Chondrocyte (in vitro differentiated cells): ENCODE data around the gene COX7A2L. TPM values are rescaled to one million over a fixed set of nuclear protein-coding genes. Genes with fewer than 3 reads are reported as not detected.

ENCODE experiments used
- DNase-seq: peaks from one replicate; pipeline ENCODE4 v3.0.0; 2021; ENCODE audit warnings: mixed read lengths, low spot score
- H3K27ac Mint-ChIP-seq: one replicate; pipeline ENCODE4 v1.8.0; 2021; ENCODE audit warnings: mild to moderate bottlenecking, moderate library complexity, mixed read lengths; ENCODE audit not compliant: unreplicated experiment
- H3K27me3 Mint-ChIP-seq: 2 replicates; pipeline ENCODE4 v1.8.0; 2021; ENCODE audit warnings: low read depth, mixed read lengths
- H3K36me3 Mint-ChIP-seq: 2 replicates; pipeline ENCODE4 v1.8.0; 2021; ENCODE audit warnings: low read depth, mixed read lengths
- H3K4me1 Mint-ChIP-seq: 2 replicates; pipeline ENCODE4 v1.8.0; 2021; ENCODE audit warnings: low read depth, mild to moderate bottlenecking, mixed read lengths
- H3K4me3 Mint-ChIP-seq: one replicate; pipeline ENCODE4 v1.8.0; 2021; ENCODE audit warnings: mild to moderate bottlenecking, moderate library complexity, mixed read lengths; ENCODE audit not compliant: unreplicated experiment
- H3K9me3 Mint-ChIP-seq: 2 replicates; pipeline ENCODE4 v1.8.0; 2021; ENCODE audit warnings: low read depth, mixed read lengths
- CTCF ChIP-seq: fragments of 200-600 bp; sonication (generic); IDR thresholded peaks from 2 replicates; pipeline ENCODE4 v1.5.0; 2021; ENCODE audit warnings: antibody characterized with exemption, mild to moderate bottlenecking, moderate library complexity
- total RNA-seq: library from RNA; stranded (reverse); gene quantifications from 3 replicates; pipeline ENCODE4 v1.2.1, GENCODE V29; 2021

The COX7A2L gene
- total RNA-seq, 1 donor from 2014 or later = 105 TPM

GRCh38 chr2:42310007-42310515 is 51.0 kb downstream of the COX7A2L start:
- no peak overlapping the region for H3K4me3 Mint-ChIP-seq
- H3K27ac Mint-ChIP-seq = no peak overlapping the region
- no peaks in the 10 kb centered on the region for H3K27me3 Mint-ChIP-seq
- no peak for DNase-seq
- peaks cover 6% of the 10 kb centered on the region for H3K36me3 Mint-ChIP-seq
- peaks cover 7% of the 10 kb centered on the region for H3K4me1 Mint-ChIP-seq
- no peak for TF ChIP-seq CTCF
- H3K9me3 Mint-ChIP-seq = no peaks in the 10 kb centered on the region

GRCh38 chr2:42309366-42309765 is 51.7 kb downstream of the COX7A2L start:
- H3K27ac Mint-ChIP-seq = no peak overlapping the region
- DNase-seq = no peak
- H3K4me3 Mint-ChIP-seq = no peak overlapping the region
- H3K4me1 Mint-ChIP-seq = no peaks in the 10 kb centered on the region
- no peaks in the 10 kb centered on the region for H3K9me3 Mint-ChIP-seq
- H3K27me3 Mint-ChIP-seq = no peaks in the 10 kb centered on the region
- peaks cover 6% of the 10 kb centered on the region for H3K36me3 Mint-ChIP-seq
- no peak for TF ChIP-seq CTCF

- no peak for TF ChIP-seq CTCF
- Mint-ChIP-seq H3K9me3 (no peaks in the 10 kb centered on the region), H3K27ac (no peak overlapping the region), H3K36me3 (peaks cover 15% of the 10 kb centered on the region), H3K4me3 (no peak overlapping the region), H3K27me3 (no peaks in the 10 kb centered on the region), H3K4me1 (no peaks in the 10 kb centered on the region)
- no peak for DNase-seq
These were observed 53.8 kb downstream of the COX7A2L start for GRCh38 chr2:42307180-42307579.

GRCh38 chr2:42304059-42304713 is 56.8 kb downstream of the COX7A2L start:
- H3K9me3 Mint-ChIP-seq = no peaks in the 10 kb centered on the region
- no peak overlapping the region for H3K4me3 Mint-ChIP-seq
- H3K36me3 Mint-ChIP-seq = peaks cover 21% of the 10 kb centered on the region
- DNase-seq = no peak
- no peaks in the 10 kb centered on the region for H3K27me3 Mint-ChIP-seq
- no peak for TF ChIP-seq CTCF
- no peaks in the 10 kb centered on the region for H3K4me1 Mint-ChIP-seq
- no peak overlapping the region for H3K27ac Mint-ChIP-seq

- H3K4me3 Mint-ChIP-seq = no peak overlapping the region
- no peak overlapping the region for H3K27ac Mint-ChIP-seq
- H3K4me1 Mint-ChIP-seq = peaks cover 6% of the 10 kb centered on the region
- H3K27me3 Mint-ChIP-seq = no peaks in the 10 kb centered on the region
- TF ChIP-seq CTCF = no peak
- H3K36me3 Mint-ChIP-seq = peaks cover 21% of the 10 kb centered on the region
- no peak for DNase-seq
- H3K9me3 Mint-ChIP-seq = no peaks in the 10 kb centered on the region
These were observed 57.8 kb downstream of the COX7A2L start for GRCh38 chr2:42303252-42303651.
